WTC11 (cell line): Measurements from ENCODE around the gene S1PR5. TPM values are rescaled to one million over a fixed set of nuclear protein-coding genes. Genes with fewer than 3 reads are reported as not detected.

Source experiments
- ATAC-seq: fragments of 200-7000 bp; cut with Tn5 transposase; 2 replicates; pipeline ENCODE4 v1.10.0; 2021; ENCODE audit warnings: mild to moderate bottlenecking, moderate library complexity
- CTCF ChIA-PET: fragments of 300-600 bp; sonication (Branson Sonifier 250); formaldehyde crosslinking; loops from one replicate; lab custom pipeline; 2021; ENCODE audit warnings: antibody characterized with exemption; lab: Charles Lee
- POLR2A ChIA-PET: fragments of 350-600 bp; sonication (Branson Sonifier 250); formaldehyde crosslinking; loops from one replicate; lab custom pipeline; 2021; ENCODE audit warnings: antibody characterized with exemption; lab: Charles Lee
- DNase-seq: peaks from one replicate; pipeline ENCODE4 v3.0.0; 2021; ENCODE audit warnings: low spot score
- H3K27ac Mint-ChIP-seq: 2 replicates; pipeline ENCODE4 v1.8.0; 2021; ENCODE audit warnings: mixed read lengths
- H3K27me3 Mint-ChIP-seq: 2 replicates; pipeline ENCODE4 v1.8.0; 2021; ENCODE audit warnings: low read depth, mild to moderate bottlenecking, moderate library complexity, mixed read lengths
- H3K36me3 Mint-ChIP-seq: 2 replicates; pipeline ENCODE4 v1.8.0; 2021; ENCODE audit warnings: mixed read lengths
- H3K4me1 Mint-ChIP-seq: 2 replicates; pipeline ENCODE4 v1.8.0; 2022; ENCODE audit warnings: mixed read lengths
- H3K4me3 Mint-ChIP-seq: 2 replicates; pipeline ENCODE4 v1.8.0; 2021; ENCODE audit warnings: mild to moderate bottlenecking, moderate library complexity, mixed read lengths
- H3K9me3 Mint-ChIP-seq: 2 replicates; pipeline ENCODE4 v1.8.0; 2021; ENCODE audit warnings: mixed read lengths
- CBFB ChIP-seq: sonication (generic); formaldehyde crosslinking; IDR thresholded peaks from 2 replicates; pipeline ENCODE4 v1.8.1; 2022; ENCODE audit warnings: mild to moderate bottlenecking, low read depth, missing genetic modification reagents
- CREB1 ChIP-seq: sonication (generic); formaldehyde crosslinking; IDR thresholded peaks from 2 replicates; pipeline ENCODE4 v1.8.0; 2023; ENCODE audit warnings: mild to moderate bottlenecking, missing genetic modification reagents
- CREM ChIP-seq: sonication (generic); formaldehyde crosslinking; IDR thresholded peaks from 2 replicates; pipeline ENCODE4 v1.8.1; 2022; ENCODE audit warnings: mild to moderate bottlenecking, missing genetic modification reagents, moderate library complexity
- ESRRA ChIP-seq: sonication (generic); formaldehyde crosslinking; IDR thresholded peaks from 2 replicates; pipeline ENCODE4 v1.8.1; 2022; ENCODE audit warnings: mild to moderate bottlenecking, missing genetic modification reagents, borderline replicate concordance
- FOXK1 ChIP-seq: sonication (generic); formaldehyde crosslinking; IDR thresholded peaks from 2 replicates; pipeline ENCODE4 v1.8.0; 2022; ENCODE audit warnings: mild to moderate bottlenecking, moderate library complexity, missing genetic modification reagents
- FOXP1 ChIP-seq: sonication (generic); formaldehyde crosslinking; IDR thresholded peaks from 2 replicates; pipeline ENCODE4 v1.8.0; 2022; ENCODE audit warnings: missing genetic modification reagents, mild to moderate bottlenecking, moderate library complexity, borderline replicate concordance
- IRF2 ChIP-seq: sonication (generic); formaldehyde crosslinking; IDR thresholded peaks from 2 replicates; pipeline ENCODE4 v1.8.0; 2022; ENCODE audit warnings: low read depth, missing genetic modification reagents, borderline replicate concordance
- KAT7 ChIP-seq: sonication (generic); formaldehyde crosslinking; IDR thresholded peaks from 2 replicates; pipeline ENCODE4 v1.8.1; 2023; ENCODE audit warnings: missing genetic modification reagents, mild to moderate bottlenecking, borderline replicate concordance
- MXD4 ChIP-seq: fragments of 250-450 bp; sonication (Bioruptor Pico); IDR thresholded peaks from 2 replicates; pipeline ENCODE4 v1.8.0; 2021; ENCODE audit warnings: mild to moderate bottlenecking, moderate library complexity, borderline replicate concordance
- NFYB ChIP-seq: sonication (generic); formaldehyde crosslinking; conservative IDR thresholded peaks from 2 replicates; pipeline ENCODE4 v1.8.0; 2022; ENCODE audit warnings: low read depth, missing genetic modification reagents
- OVOL2 ChIP-seq: fragments of 250-450 bp; sonication (Bioruptor Pico); IDR thresholded peaks from 2 replicates; pipeline ENCODE4 v1.9.0; 2021; ENCODE audit warnings: mild to moderate bottlenecking, borderline replicate concordance
- PRRX2 ChIP-seq: fragments of 250-450 bp; sonication (Bioruptor Pico); IDR thresholded peaks from 2 replicates; pipeline ENCODE4 v1.8.0; 2021; ENCODE audit warnings: mild to moderate bottlenecking
- RELA ChIP-seq: sonication (generic); formaldehyde crosslinking; IDR thresholded peaks from 2 replicates; pipeline ENCODE4 v1.8.1; 2022; ENCODE audit warnings: missing genetic modification reagents, mild to moderate bottlenecking, borderline replicate concordance
- RORB ChIP-seq: fragments of 250-450 bp; sonication (Bioruptor Pico); IDR thresholded peaks from 2 replicates; pipeline ENCODE4 v1.9.0; 2021; ENCODE audit warnings: mild to moderate bottlenecking
- SP1 ChIP-seq: sonication (generic); formaldehyde crosslinking; conservative IDR thresholded peaks from 2 replicates; pipeline ENCODE4 v1.8.1; 2022; ENCODE audit warnings: missing genetic modification reagents
- TEAD4 ChIP-seq: sonication (generic); formaldehyde crosslinking; IDR thresholded peaks from 2 replicates; pipeline ENCODE4 v1.8.0; 2022; ENCODE audit warnings: mild to moderate bottlenecking, missing genetic modification reagents
- ZBTB21 ChIP-seq: sonication (generic); formaldehyde crosslinking; IDR thresholded peaks from 2 replicates; pipeline ENCODE4 v1.8.1; 2023; ENCODE audit warnings: mild to moderate bottlenecking, missing genetic modification reagents, borderline replicate concordance
- ZNF138 ChIP-seq: sonication (generic); formaldehyde crosslinking; conservative IDR thresholded peaks from 2 replicates; pipeline ENCODE4 v1.8.1; 2022; ENCODE audit warnings: mild to moderate bottlenecking, moderate library complexity, missing genetic modification reagents
- ZNF671 ChIP-seq: fragments of 250-450 bp; sonication (Bioruptor Pico); IDR thresholded peaks from 2 replicates; pipeline ENCODE4 v1.8.0; 2021; ENCODE audit warnings: mild to moderate bottlenecking
- total RNA-seq: library from RNA; stranded (reverse); gene quantifications from 3 replicates; pipeline ENCODE4 v1.2.3, GENCODE V29; 2021
- TF ChIP-seq, protein P1 (sequence below): sonication (generic); formaldehyde crosslinking; IDR thresholded peaks from 2 replicates; pipeline ENCODE4 v1.8.1; 2023; ENCODE audit warnings: mild to moderate bottlenecking, moderate library complexity, missing genetic modification reagents
- TF ChIP-seq, protein P2 (sequence below): sonication (generic); formaldehyde crosslinking; IDR thresholded peaks from 2 replicates; pipeline ENCODE4 v1.8.1; 2022; ENCODE audit warnings: missing genetic modification reagents, borderline replicate concordance
- TF ChIP-seq, protein P3 (sequence below): sonication (generic); formaldehyde crosslinking; IDR thresholded peaks from 2 replicates; pipeline ENCODE4 v1.8.1; 2022; ENCODE audit warnings: low read depth, mild to moderate bottlenecking, moderate library complexity, missing genetic modification reagents, borderline replicate concordance
- TF ChIP-seq, protein P4 (sequence below): sonication (generic); formaldehyde crosslinking; IDR thresholded peaks from 2 replicates; pipeline ENCODE4 v1.8.1; 2022; ENCODE audit warnings: mild to moderate bottlenecking, moderate library complexity, missing genetic modification reagents
- TF ChIP-seq, protein P5 (sequence below): fragments of 250-450 bp; sonication (Bioruptor Pico); IDR thresholded peaks from 2 replicates; pipeline ENCODE4 v1.9.0; 2021; ENCODE audit warnings: mild to moderate bottlenecking, borderline replicate concordance
- TF ChIP-seq, protein P6 (sequence below): sonication (generic); formaldehyde crosslinking; IDR thresholded peaks from 2 replicates; pipeline ENCODE4 v1.8.1; 2023; ENCODE audit warnings: mild to moderate bottlenecking, missing genetic modification reagents, moderate library complexity

Gene S1PR5
- total RNA-seq, 1 experiment from 2014 or later = 5.4 TPM

DNA sequence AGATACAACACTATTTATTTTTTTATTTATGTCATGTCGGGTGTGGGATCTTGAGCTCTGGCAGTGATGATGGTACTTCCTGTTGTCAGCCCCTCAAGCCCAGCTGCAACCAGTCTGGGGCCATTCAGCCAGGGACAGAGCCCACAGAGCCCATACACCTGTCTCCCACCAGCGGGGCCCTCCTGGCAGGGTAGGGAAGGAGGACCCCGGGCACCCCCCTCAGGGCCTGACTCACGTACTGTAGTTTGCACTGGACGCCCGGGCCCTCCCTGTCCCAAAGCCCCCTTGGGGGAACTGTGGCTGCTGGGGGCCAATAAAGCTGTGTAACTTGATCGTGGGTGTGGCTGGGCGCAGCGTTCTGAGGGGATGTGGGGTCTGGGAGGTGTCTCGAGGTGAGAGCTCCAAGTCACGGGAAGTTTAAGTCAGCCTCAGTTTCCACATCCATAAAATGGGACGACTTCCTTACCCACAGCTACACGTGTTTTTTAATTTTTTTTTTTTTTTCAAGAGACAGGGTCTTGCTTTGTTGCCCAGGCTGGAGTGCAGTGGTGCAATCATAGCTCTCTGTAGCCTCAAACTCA is 35.9 kb upstream of the S1PR5 start (continued):
- TF ChIP-seq, protein P1, sequence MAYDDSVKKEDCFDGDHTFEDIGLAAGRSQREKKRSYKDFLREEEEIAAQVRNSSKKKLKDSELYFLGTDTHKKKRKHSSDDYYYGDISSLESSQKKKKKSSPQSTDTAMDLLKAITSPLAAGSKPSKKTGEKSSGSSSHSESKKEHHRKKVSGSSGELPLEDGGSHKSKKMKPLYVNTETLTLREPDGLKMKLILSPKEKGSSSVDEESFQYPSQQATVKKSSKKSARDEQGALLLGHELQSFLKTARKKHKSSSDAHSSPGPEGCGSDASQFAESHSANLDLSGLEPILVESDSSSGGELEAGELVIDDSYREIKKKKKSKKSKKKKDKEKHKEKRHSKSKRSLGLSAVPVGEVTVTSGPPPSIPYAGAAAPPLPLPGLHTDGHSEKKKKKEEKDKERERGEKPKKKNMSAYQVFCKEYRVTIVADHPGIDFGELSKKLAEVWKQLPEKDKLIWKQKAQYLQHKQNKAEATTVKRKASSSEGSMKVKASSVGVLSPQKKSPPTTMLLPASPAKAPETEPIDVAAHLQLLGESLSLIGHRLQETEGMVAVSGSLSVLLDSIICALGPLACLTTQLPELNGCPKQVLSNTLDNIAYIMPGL (CRISPR knock-in tag) = no peak
- TF ChIP-seq CREB1 = no peak

DNA sequence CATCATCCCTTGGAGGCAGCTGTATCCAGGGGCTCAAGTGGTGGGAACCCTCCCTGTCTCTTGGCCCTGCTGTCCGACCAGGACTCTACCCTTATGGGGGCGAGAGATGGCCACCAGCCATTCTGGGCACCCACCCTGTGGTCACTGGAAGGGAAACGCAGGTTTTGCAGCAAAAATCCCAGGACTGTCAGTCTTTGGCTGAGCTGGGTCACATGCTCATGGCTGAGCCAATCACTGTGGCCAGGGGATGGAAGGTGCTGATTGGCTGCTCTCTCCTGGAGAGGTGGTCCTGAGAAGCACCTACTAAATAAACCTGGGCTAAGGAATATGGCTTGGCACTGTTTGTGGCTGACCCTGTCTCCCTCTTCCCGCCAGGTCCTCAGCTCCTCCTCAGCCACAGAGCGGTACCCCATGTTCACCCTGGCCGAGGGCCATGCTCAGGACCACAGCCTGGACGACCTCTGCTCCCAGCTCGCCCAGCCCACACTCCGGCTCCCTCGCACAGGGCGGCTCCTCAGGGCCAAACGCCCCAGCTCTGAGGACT is 35.3 kb upstream of the S1PR5 start:
- H3K9me3 Mint-ChIP-seq = no peaks in the 10 kb centered on the region
- ChIA-PET CTCF (interaction anchor here (0.5 to 3.7 kb wide), 19 partner anchors 9 to 198 kb away, joined by 3 to 27 read pairs (median 5); partner anchors contain the start of genes ATG4D, KEAP1, QTRT1 and S1PR5), POLR2A (interaction anchor here (0.6 to 1.5 kb wide), 4 partner anchors 14 to 92 kb away, joined by 3 to 6 read pairs (median 4); partner anchors contain the start of genes KRI1 and SLC44A2)
- no peak overlapping the region for H3K4me3 Mint-ChIP-seq
- ATAC-seq (peak; percentile 97), DNase-seq (peak; percentile 50)
- no peaks in the 10 kb centered on the region for H3K4me1 Mint-ChIP-seq
- H3K27ac Mint-ChIP-seq = no peak overlapping the region
- H3K27me3 Mint-ChIP-seq = no peaks in the 10 kb centered on the region
- peaks cover 52% of the 10 kb centered on the region for H3K36me3 Mint-ChIP-seq
- TF ChIP-seq ESRRA (CRISPR knock-in tag) = no peak
- 0 out of 2 replicates have a peak, but pooled peaks have one; percentile 21 for TF ChIP-seq FOXK1 (CRISPR knock-in tag)
- TF ChIP-seq IRF2 = no peak
- no peak for TF ChIP-seq ZNF138
- no peak; the same call in 1 of the 2 replicates for TF ChIP-seq ZNF671
- no peak for TF ChIP-seq TEAD4 (CRISPR knock-in tag)
- no peak for TF ChIP-seq RORB (CRISPR knock-in tag)
- TF ChIP-seq OVOL2 (CRISPR knock-in tag) = no peak
- TF ChIP-seq, protein P2, sequence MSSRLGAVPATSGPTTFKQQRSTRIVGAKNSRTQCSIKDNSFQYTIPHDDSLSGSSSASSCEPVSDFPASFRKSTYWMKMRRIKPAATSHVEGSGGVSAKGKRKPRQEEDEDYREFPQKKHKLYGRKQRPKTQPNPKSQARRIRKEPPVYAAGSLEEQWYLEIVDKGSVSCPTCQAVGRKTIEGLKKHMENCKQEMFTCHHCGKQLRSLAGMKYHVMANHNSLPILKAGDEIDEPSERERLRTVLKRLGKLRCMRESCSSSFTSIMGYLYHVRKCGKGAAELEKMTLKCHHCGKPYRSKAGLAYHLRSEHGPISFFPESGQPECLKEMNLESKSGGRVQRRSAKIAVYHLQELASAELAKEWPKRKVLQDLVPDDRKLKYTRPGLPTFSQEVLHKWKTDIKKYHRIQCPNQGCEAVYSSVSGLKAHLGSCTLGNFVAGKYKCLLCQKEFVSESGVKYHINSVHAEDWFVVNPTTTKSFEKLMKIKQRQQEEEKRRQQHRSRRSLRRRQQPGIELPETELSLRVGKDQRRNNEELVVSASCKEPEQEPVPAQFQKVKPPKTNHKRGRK (CRISPR knock-in tag) = no peak
- TF ChIP-seq FOXP1 (CRISPR knock-in tag) = no peak
- peak; percentile 88 for TF ChIP-seq NFYB (CRISPR knock-in tag)
- TF ChIP-seq, protein P3, sequence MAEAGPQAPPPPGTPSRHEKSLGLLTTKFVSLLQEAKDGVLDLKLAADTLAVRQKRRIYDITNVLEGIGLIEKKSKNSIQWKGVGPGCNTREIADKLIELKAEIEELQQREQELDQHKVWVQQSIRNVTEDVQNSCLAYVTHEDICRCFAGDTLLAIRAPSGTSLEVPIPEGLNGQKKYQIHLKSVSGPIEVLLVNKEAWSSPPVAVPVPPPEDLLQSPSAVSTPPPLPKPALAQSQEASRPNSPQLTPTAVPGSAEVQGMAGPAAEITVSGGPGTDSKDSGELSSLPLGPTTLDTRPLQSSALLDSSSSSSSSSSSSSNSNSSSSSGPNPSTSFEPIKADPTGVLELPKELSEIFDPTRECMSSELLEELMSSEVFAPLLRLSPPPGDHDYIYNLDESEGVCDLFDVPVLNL = no peak
- 0 out of 2 replicates have a peak, but pooled peaks have one; percentile 28 for TF ChIP-seq SP1 (CRISPR knock-in tag)
- TF ChIP-seq, protein P4, sequence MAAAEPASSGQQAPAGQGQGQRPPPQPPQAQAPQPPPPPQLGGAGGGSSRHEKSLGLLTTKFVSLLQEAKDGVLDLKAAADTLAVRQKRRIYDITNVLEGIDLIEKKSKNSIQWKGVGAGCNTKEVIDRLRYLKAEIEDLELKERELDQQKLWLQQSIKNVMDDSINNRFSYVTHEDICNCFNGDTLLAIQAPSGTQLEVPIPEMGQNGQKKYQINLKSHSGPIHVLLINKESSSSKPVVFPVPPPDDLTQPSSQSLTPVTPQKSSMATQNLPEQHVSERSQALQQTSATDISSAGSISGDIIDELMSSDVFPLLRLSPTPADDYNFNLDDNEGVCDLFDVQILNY (CRISPR knock-in tag) = no peak
- TF ChIP-seq, protein P5, sequence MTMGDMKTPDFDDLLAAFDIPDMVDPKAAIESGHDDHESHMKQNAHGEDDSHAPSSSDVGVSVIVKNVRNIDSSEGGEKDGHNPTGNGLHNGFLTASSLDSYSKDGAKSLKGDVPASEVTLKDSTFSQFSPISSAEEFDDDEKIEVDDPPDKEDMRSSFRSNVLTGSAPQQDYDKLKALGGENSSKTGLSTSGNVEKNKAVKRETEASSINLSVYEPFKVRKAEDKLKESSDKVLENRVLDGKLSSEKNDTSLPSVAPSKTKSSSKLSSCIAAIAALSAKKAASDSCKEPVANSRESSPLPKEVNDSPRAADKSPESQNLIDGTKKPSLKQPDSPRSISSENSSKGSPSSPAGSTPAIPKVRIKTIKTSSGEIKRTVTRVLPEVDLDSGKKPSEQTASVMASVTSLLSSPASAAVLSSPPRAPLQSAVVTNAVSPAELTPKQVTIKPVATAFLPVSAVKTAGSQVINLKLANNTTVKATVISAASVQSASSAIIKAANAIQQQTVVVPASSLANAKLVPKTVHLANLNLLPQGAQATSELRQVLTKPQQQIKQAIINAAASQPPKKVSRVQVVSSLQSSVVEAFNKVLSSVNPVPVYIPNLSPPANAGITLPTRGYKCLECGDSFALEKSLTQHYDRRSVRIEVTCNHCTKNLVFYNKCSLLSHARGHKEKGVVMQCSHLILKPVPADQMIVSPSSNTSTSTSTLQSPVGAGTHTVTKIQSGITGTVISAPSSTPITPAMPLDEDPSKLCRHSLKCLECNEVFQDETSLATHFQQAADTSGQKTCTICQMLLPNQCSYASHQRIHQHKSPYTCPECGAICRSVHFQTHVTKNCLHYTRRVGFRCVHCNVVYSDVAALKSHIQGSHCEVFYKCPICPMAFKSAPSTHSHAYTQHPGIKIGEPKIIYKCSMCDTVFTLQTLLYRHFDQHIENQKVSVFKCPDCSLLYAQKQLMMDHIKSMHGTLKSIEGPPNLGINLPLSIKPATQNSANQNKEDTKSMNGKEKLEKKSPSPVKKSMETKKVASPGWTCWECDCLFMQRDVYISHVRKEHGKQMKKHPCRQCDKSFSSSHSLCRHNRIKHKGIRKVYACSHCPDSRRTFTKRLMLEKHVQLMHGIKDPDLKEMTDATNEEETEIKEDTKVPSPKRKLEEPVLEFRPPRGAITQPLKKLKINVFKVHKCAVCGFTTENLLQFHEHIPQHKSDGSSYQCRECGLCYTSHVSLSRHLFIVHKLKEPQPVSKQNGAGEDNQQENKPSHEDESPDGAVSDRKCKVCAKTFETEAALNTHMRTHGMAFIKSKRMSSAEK (CRISPR knock-in tag) = 0 out of 2 replicates have a peak, but pooled peaks have one; percentile 24
- TF ChIP-seq, protein P6, sequence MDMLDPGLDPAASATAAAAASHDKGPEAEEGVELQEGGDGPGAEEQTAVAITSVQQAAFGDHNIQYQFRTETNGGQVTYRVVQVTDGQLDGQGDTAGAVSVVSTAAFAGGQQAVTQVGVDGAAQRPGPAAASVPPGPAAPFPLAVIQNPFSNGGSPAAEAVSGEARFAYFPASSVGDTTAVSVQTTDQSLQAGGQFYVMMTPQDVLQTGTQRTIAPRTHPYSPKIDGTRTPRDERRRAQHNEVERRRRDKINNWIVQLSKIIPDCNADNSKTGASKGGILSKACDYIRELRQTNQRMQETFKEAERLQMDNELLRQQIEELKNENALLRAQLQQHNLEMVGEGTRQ (CRISPR knock-in tag) = peak; percentile 94
- TF ChIP-seq RELA = no peak
- TF ChIP-seq KAT7 (CRISPR knock-in tag) = no peak
- no peak for TF ChIP-seq MXD4 (CRISPR knock-in tag)
- no peak; the same call in 1 of the 2 replicates for TF ChIP-seq CBFB
- TF ChIP-seq PRRX2 = peak; percentile 5; the same call in 1 of the 2 replicates
- 0 out of 2 replicates have a peak, but pooled peaks have one; percentile 35 for TF ChIP-seq CREM (CRISPR knock-in tag)
- TF ChIP-seq ZBTB21 (CRISPR knock-in tag) = no peak
